NOMO-1 treated with dmso at 0.1 percent for 144 hours (cell line): ENCODE results near the gene KLF18.
"Not testable (repeated sequence)": the region's sequence is repeated elsewhere in the genome, so short reads cannot be mapped to it uniquely, and the experiment has no call there.

Source experiments
- DNase-seq: peaks from one replicate; lab custom pipeline; 2025; ENCODE audit not compliant: unreplicated experiment; lab: John Stamatoyannopoulos, UW

KLF18 gene

GRCh38 chr1:44120398-44120949 lies 21.0 kb downstream of the KLF18 start:
- DNase-seq, result no peak

GRCh38 chr1:44119525-44119924 lies 21.9 kb downstream of the KLF18 start:
- DNase-seq, result no peak

- DNase-seq, result no peak
Measured at GRCh38 chr1:44118682-44119081, 22.7 kb downstream of the KLF18 start, which contains the start of gene KLF17. TSS of gene KLF17 (plus strand) at chr1:44118821. CDS start at chr1:44118908, 87 bp downstream.

- not testable (repeated sequence) for DNase-seq
Measured at GRCh38 chr1:44117272-44117671, 24.2 kb downstream of the KLF18 start.

GRCh38 chr1:44114098-44114497 lies 27.3 kb downstream of the KLF18 start:
- no peak for DNase-seq

- no peak for DNase-seq
Measured at GRCh38 chr1:44113095-44113609, 28.3 kb downstream of the KLF18 start.

DNA sequence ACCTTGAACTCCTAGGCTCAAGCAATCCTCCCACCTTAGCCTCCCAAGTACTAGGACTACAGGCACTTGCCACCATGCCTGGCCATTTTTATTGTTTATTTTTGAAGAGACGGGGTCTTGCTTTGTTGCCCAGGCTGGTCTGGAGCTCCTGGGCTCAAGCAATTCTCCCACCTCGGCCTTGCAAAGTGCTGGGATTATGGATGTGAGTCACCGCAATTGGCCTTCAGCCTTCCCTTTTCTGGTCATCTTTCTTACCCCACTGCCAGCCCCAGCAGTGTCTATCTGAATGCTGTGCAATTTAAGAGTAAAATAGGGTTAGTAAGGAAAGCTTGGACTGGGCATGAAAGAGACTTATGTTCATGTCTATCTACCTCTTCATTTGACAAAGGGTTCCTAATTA lies 28.9 kb downstream of the KLF18 start:
- no peak for DNase-seq

DNA sequence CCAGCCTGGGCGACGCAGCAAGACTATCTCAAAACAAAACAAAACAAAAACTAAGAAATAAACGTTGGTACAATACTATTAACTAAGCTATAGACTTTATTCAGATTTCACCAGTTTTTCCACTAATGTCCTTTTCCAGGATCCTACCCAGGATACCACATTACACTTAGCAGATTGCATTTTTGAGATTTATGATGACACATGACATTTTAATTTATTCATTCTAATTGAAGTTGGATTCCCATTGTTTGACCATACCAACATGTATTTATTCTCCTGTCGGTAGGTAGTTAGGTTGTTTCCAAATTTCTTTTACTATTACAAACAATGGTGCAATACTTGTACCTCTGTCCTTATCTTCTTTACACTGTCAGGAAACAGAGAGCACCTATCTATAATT lies 29.6 kb downstream of the KLF18 start:
- DNase-seq, result no peak

DNA sequence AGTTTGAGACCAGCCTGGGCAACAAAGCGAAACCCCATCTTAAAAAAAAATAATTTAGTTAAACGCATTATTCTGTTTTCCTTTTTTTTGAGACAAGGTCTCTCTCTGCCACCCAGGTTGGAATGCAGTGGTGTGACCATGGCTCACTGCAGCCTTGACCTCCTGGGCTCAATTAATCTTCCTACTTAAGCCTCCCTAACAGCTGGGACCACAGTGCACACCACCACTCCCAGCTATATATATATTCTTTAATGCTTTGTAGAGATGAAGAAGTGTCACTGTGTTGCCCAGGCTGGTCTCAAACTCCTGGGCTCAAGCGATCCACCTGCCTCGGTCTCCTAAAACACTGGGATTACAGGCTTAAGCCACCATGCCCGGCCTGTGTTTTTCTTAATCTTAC lies 30.5 kb downstream of the KLF18 start:
- no peak for DNase-seq

DNA sequence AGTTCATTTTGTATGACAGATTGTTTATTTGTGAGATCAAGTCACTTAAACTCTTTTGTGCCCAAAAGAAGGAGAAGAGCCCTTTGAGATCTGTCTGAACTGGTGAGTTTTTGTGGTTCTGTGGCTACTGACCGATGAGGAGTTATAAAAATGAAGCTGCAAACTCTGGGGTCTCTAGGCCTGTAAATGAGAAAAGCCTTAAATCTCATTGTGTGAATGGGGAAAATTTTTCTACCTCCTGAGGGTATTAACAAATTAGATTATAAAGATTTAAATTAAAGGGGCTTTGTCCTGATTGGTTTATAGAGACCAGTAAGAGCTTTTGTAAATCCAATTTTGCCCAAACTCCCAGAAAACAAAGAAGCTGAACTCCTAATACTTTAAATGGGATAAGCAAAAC lies 32.5 kb downstream of the KLF18 start:
- no peak for DNase-seq

DNA sequence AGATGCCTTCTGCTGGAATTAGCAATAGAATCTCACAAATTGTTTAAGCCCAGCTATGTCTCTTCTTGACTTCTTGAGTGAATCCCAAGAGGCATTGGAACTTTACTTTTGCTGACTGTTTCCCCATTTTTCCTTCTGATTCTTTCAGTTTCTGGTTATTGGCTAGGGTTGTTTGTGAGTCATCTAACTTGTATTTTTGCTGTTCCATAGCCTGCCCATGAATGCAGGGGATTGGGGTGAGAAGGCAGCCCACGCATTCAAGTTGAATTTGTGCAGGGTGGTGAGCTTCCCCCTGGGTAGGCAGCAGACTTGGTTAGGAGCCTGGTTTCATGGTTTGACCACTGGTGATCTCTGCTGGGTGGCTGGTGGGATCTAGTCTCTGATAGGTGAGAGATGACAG lies 33.2 kb downstream of the KLF18 start:
- no peak for DNase-seq

DNA sequence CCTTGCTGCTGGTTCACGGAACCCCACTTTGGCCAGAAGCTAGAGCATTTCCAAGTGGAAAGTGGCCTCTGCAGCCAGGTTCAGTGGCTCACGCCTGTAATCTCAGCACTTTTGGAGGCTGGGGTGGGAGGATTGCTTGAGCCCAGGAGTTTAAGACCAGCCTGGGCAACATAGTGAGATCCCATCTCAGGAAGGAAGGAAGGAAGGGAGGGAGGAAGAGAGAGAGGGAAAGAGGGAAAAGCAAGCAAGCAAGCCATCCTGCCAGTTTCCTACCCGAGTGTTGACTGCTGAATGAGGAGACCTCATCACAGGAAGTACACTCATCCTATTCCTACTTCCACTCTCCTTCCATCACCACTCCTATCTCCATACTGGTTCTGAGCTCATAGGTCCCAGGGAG lies 35.6 kb downstream of the KLF18 start:
- DNase-seq, result no peak

- DNase-seq, result no peak
Measured at GRCh38 chr1:44103270-44104131, 37.9 kb downstream of the KLF18 start.

DNA sequence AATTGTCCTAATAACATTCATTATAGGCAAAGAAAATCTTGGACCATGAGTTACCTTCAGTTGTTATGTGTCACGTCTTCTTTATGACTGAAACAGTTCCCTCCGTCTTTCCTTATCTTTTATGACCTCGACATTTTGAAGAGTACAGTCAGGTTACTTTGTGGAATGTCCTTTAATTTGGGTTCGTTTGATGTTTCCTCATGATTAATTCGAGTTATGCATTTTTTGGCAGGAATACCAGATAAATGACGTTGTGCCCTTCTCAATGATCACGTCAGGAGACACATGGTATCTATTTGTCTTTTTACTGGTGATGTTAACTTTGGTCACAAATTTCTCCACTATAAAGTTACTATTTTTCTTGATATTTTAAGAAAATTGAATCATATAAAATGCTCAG lies 40.1 kb downstream of the KLF18 start:
- DNase-seq, result no peak

- DNase-seq, result no peak
Measured at GRCh38 chr1:44100183-44100868, 41.1 kb downstream of the KLF18 start.

DNA sequence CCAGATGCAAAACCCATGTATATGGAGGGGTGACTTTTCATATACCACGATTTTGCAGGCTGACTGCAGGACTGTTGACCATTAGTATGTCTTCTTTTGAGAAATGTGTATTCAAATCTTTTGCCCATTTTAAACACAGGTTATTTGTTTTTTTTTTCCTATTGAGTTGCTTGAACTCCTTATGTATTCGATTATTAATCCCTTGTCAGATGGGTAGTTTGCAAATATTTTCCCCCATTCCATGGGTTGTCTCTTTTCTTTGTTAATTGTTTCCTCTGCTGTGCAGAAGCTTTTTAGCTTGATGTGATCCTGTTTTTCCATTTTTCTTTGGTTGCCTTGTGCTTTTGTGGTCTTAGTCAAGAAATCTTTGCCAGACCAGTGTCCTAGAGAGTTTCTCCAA lies 47.4 kb downstream of the KLF18 start:
- no peak for DNase-seq

DNA sequence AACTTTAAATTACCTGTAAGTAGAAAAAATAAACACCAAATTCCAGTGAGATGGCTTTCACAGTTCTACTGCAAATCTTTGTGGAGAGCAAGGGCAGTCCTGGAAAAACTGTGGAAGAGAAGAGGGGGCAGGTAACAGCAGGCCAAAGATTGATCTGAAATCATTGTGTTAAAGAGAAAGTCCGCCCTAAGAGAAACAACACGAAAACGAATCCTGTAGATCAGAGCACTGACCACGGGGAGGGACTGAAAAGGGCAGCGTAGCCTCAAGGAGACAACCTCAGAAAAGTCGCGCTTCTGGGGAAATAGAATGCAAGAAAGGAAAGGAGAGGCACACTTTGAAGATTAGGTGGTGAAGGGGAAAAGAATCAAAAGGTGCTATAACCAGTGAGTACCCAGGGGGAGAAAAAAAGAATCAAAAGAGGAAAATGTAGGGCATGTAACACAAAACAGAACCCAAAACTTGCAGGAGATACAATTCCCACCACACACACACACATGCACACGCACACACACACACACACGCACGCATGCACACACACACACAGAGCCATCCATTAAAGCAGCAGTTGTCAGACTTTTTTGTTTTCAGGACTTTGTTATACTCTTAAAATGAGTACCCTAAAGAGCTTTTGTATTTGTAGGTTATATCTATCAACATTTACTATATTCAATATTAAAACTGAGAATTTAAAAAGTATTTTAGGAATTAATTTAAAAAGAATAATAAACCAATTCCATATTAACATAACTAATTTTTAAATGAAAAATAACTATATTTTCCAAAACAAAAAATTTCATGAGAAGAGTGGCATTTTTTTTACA lies 50.8 kb downstream of the KLF18 start:
- no peak for DNase-seq

- no peak for DNase-seq
Measured at GRCh38 chr1:44089371-44090048, 51.9 kb downstream of the KLF18 start.
